T-helper 17 cell (primary cell): ENCODE measurements around the gene FILIP1L. TPM values are rescaled to one million over a fixed set of nuclear protein-coding genes. Genes with fewer than 3 reads are reported as not detected.

Source experiments
- ATAC-seq: fragments of 150-1000 bp; cut with Tn5 transposase; 2 replicates; pipeline ENCODE4 v1.10.0; 2021; ENCODE audit warnings: mild to moderate bottlenecking, moderate library complexity
- DNase-seq, 3 donors: peaks; one replicate each; pipeline versions ENCODE4 v3.0.0 to v3.0.0-alpha.2; 2020 to 2021
- H3K9me3 ChIP-seq: one replicate; pipeline ENCODE4 v1.7.0; 2013; ENCODE audit warnings: low read length, mild to moderate bottlenecking; ENCODE audit not compliant: control insufficient read depth, poor library complexity, severe bottlenecking
- H3K27ac Mint-ChIP-seq: one replicate; pipeline ENCODE4 v1.8.0; 2022; ENCODE audit warnings: mild to moderate bottlenecking, moderate library complexity, mixed read lengths
- H3K27me3 Mint-ChIP-seq: one replicate; pipeline ENCODE4 v1.8.0; 2022; ENCODE audit warnings: mixed read lengths
- H3K36me3 Mint-ChIP-seq: one replicate; pipeline ENCODE4 v1.8.0; 2022; ENCODE audit warnings: low read depth, mixed read lengths
- H3K4me1 Mint-ChIP-seq: one replicate; pipeline ENCODE4 v1.8.0; 2022; ENCODE audit warnings: mild to moderate bottlenecking, mixed read lengths
- H3K4me3 Mint-ChIP-seq: one replicate; pipeline ENCODE4 v1.8.0; 2022; ENCODE audit warnings: mild to moderate bottlenecking, moderate library complexity, mixed read lengths
- total RNA-seq, 4 donors: library from RNA in 2 of 4; stranded (reverse) in 2 of 4; gene quantifications; one replicate each; pipeline ENCODE4 v1.2.3 and lab custom pipeline; 2022 to 2026

Gene FILIP1L
- total RNA-seq, 2 donors from 2014 or later: 0.82 TPM; not detected in 1

DNA sequence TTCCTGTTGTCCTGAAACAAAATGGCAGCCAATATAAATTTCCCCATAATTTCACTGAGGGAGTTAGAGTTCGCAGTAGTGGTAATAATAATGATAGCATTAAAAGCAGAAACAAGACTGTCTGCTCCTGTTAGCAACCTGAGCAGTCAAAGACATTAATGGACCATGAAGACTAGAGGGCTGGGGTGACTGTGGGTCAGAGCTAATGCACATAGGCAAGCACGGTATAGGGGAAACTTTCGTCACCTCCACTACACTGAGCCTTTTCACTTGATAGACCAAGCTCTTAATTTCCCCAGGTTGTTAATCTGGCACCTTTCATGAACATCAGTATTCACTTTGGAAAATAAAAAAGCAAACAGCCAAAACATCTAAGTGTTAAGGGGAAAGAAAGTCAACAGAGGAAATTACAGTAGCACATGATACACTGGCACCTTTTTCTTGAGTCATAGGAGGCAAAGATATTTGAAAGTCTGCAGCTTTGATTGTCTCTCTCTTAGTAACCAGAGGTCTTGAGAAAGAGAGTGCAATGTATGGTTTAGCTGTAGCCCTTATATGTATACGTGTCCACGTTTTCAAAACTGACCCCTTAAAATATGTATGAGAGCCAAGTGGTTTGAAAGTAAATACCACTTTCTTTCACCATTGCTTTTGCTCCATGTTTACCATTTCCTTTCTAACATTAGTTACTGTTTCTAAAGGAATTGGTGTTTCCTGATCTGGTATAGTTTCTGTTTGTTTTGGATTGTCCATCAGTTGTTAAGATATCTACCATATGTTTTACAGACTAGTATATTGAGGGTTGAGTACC, 104.8 kb downstream of the FILIP1L start:
- no peaks in the 10 kb centered on the region for H3K9me3 ChIP-seq
- Mint-ChIP-seq H3K27me3 (no peaks in the 10 kb centered on the region), H3K4me3 (no peak overlapping the region), H3K27ac (no peak overlapping the region), H3K36me3 (no peaks in the 10 kb centered on the region), H3K4me1 (peaks cover 5% of the 10 kb centered on the region)
- ATAC-seq (no peak), DNase-seq (no peak)

DNA sequence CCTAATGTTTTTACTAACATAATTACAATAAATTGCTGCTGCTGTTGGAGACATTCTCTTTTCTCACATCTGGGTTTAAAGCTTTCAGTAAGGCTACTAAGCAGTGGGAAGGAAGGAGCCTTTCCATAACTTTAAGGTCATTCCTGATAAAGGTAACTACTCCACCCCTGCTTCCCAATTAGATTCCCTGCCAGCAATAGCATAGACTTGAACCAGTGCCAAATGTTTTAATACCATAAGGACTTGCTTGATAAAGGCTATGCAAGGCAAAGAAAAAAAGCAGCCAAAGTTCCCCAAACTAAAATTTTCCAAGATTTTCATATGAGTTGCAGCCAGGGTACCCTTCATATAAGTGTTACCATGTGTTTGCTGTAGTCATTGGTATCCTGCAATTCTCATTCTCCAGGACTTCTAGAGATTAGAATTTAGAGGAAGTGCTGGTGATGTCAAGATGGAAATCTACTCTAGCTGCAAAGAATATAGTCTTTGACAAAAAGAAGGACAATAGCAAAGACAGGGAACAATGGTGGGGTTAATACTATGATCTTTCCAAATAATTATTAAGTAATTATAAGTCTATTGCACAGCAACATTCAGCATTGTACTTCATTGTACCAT, 106.1 kb downstream of the FILIP1L start:
- no peaks in the 10 kb centered on the region for H3K36me3 Mint-ChIP-seq
- no peaks in the 10 kb centered on the region for H3K27me3 Mint-ChIP-seq
- DNase-seq (no peak), ATAC-seq (no peak)
- H3K4me1 Mint-ChIP-seq: peaks cover 9% of the 10 kb centered on the region
- H3K27ac Mint-ChIP-seq: no peak overlapping the region
- H3K9me3 ChIP-seq: no peaks in the 10 kb centered on the region
- no peak overlapping the region for H3K4me3 Mint-ChIP-seq

- Mint-ChIP-seq H3K36me3 (no peaks in the 10 kb centered on the region), H3K27me3 (no peaks in the 10 kb centered on the region), H3K4me1 (peaks cover 13% of the 10 kb centered on the region), H3K4me3 (no peak overlapping the region), H3K27ac (no peak overlapping the region)
- DNase-seq (no peak), ATAC-seq (no peak)
- no peaks in the 10 kb centered on the region for H3K9me3 ChIP-seq
Observed at GRCh38 chr3:100007313-100007712, 107.0 kb downstream of the FILIP1L start.

DNA sequence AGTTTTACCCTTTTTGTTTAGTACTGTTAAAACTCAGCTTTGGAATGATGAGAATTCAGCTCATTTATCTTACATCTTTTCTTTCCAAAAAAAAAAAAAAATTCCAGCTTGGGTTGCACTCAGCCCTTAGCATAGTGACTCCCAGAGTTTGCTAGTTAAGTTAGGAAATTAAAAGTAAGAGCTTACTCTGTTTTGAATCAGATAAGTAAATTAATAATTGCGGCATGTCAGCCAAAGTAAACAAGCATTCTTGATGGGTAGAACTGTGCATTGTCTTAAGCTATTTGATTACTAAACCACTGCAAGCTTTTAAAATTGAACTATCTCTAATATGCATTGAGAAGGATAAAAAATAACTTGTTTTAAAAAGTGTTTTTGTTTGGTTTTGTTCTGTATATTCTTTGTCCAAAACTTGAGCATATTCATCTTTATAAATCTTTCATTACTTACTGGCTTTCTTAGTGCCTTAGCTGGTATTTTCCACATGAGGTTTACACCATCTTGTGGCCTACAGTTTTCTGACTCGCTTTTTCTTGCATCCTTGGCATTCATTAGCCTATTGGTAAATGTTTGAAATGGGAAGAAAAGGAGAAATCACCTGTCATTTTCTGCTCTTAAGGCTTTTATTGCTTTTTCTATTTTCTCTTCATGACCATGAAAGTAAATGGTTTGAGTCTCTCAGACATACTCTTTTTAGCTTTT, 107.6 kb downstream of the FILIP1L start:
- ATAC-seq: no peak
- H3K9me3 ChIP-seq: no peaks in the 10 kb centered on the region
- H3K27ac Mint-ChIP-seq: peak overlapping the region; percentile 66
- no peak for DNase-seq
- no peaks in the 10 kb centered on the region for H3K27me3 Mint-ChIP-seq
- peaks cover 13% of the 10 kb centered on the region for H3K4me1 Mint-ChIP-seq
- no peak overlapping the region for H3K4me3 Mint-ChIP-seq
- no peaks in the 10 kb centered on the region for H3K36me3 Mint-ChIP-seq

GRCh38 chr3:100005665-100006393, 108.5 kb downstream of the FILIP1L start:
- H3K27ac Mint-ChIP-seq: peak overlapping the region; percentile 66
- no peaks in the 10 kb centered on the region for H3K27me3 Mint-ChIP-seq
- no peaks in the 10 kb centered on the region for H3K9me3 ChIP-seq
- H3K36me3 Mint-ChIP-seq: no peaks in the 10 kb centered on the region
- DNase-seq (no peak), ATAC-seq (no peak)
- peaks cover 13% of the 10 kb centered on the region for H3K4me1 Mint-ChIP-seq
- no peak overlapping the region for H3K4me3 Mint-ChIP-seq

GRCh38 chr3:100004931-100005330, 109.4 kb downstream of the FILIP1L start:
- no peak for ATAC-seq

DNA sequence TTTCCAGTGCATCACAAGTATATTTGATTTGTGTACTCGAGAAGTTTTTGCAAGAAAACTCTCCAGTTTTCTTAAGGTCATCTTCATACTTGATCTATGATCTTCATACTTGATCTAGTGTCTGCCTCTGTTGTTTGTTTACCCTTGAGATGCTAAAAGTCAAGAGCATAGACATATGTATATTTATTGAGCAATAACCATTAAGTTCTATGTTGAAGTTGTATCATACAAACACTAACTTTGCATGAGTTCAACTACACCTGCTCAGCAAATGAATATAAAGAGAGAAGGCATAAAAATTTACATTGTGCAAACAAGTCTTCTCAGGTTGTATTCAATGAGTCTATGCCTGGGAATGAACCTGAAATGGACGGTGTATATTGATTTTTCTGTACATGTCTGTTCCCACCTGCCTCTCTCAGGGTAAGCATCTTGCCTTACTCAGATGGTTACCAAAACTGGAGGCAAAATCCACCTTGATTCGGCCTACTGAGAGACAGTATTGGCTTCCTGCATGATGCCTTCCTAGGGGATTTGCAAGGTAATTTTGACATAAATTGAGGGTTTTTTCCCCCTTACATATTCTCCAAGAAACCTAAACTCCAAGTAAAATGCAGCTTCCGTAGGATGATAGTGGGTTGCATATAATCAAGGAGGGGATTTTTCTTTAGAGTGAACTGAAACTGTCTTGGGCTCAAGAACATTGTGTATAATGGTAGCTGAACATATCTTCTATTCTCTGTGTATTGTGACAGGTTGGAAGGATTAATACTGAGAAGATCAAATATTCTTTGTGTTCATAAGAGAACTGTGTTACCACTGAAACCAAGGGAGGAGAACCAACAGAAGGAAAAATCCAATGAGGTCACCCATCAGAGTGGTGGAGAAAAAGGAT, 110.4 kb downstream of the FILIP1L start:
- H3K4me3 Mint-ChIP-seq: no peak overlapping the region
- H3K36me3 Mint-ChIP-seq: no peaks in the 10 kb centered on the region
- peaks cover 13% of the 10 kb centered on the region for H3K4me1 Mint-ChIP-seq
- no peaks in the 10 kb centered on the region for H3K27me3 Mint-ChIP-seq
- ATAC-seq (no peak), DNase-seq (no peak)
- no peak overlapping the region for H3K27ac Mint-ChIP-seq
- no peaks in the 10 kb centered on the region for H3K9me3 ChIP-seq

More at GRCh38 chr3:100004931-100005330, 109.4 kb downstream of the FILIP1L start:
- no peaks in the 10 kb centered on the region for H3K36me3 Mint-ChIP-seq
- peaks cover 13% of the 10 kb centered on the region for H3K4me1 Mint-ChIP-seq
- no peaks in the 10 kb centered on the region for H3K27me3 Mint-ChIP-seq
- no peak for DNase-seq
- H3K4me3 Mint-ChIP-seq: no peak overlapping the region
- no peak overlapping the region for H3K27ac Mint-ChIP-seq
- no peaks in the 10 kb centered on the region for H3K9me3 ChIP-seq

DNA sequence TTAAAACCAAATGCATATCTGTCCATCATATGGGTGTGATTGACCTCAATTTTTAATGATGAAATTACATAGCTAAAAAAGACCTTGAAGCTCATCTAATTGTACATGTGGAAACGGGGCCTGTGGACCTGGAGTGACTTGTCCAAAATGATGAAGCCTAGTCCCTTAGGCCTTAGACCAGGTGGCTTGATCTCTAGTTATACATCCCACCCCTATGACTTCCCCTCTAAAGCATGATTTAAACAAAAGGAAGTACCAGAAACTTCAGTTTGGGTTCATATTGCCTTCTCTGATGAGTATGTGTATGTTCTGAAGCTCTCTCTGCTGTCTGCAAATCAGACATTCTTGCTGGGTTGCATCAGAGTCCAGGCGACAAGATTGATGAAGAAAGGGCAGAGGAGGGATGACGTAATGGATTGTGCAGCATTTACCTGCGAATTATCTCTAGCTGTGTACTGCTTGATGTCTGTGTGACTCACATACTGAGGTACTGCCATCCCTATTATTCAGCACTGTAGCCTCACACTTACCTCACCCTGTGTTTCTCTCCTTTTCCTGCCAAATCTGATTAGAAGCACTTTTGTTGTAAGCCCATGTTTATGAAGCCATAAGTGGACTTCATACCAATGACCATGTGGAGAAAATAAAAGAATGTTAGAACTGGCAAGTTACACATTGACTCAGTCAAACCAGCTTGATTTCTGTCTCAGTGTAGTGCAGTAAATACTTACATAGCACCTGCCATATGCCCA, 111.5 kb downstream of the FILIP1L start:
- H3K36me3 Mint-ChIP-seq: no peaks in the 10 kb centered on the region
- no peaks in the 10 kb centered on the region for H3K27me3 Mint-ChIP-seq
- H3K4me3 Mint-ChIP-seq: no peak overlapping the region
- no peak overlapping the region for H3K27ac Mint-ChIP-seq
- ATAC-seq: no peak
- DNase-seq: no peak
- peaks cover 13% of the 10 kb centered on the region for H3K4me1 Mint-ChIP-seq
- no peaks in the 10 kb centered on the region for H3K9me3 ChIP-seq

- no peak for DNase-seq
- no peaks in the 10 kb centered on the region for H3K36me3 Mint-ChIP-seq
- no peaks in the 10 kb centered on the region for H3K27me3 Mint-ChIP-seq
- H3K4me3 Mint-ChIP-seq: no peak overlapping the region
- peaks cover 11% of the 10 kb centered on the region for H3K4me1 Mint-ChIP-seq
- no peak for ATAC-seq
- no peaks in the 10 kb centered on the region for H3K9me3 ChIP-seq
- no peak overlapping the region for H3K27ac Mint-ChIP-seq
Observed at GRCh38 chr3:100001526-100002270, 112.6 kb downstream of the FILIP1L start.

DNA sequence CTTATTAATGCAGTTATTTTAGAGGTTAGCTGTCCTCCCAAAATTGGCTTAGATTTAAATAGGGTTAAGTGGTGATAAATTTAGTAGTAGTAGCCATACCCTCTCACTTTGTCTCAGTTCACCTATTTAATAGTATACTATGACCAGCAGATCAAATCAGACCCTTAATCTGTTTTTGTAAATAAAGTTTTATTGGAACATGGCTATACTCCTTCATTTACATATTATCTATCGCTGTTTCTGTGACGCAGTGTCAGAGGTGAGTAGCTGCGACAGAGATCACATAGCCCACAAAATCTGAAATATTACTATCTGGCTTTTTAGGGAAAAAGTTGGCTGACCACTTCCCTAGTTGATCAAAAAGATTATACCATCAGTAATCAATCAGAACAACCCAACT, 113.2 kb downstream of the FILIP1L start:
- no peaks in the 10 kb centered on the region for H3K9me3 ChIP-seq
- H3K27ac Mint-ChIP-seq: no peak overlapping the region
- no peaks in the 10 kb centered on the region for H3K27me3 Mint-ChIP-seq
- DNase-seq (no peak), ATAC-seq (no peak)
- H3K36me3 Mint-ChIP-seq: no peaks in the 10 kb centered on the region
- H3K4me3 Mint-ChIP-seq: no peak overlapping the region
- peaks cover 11% of the 10 kb centered on the region for H3K4me1 Mint-ChIP-seq

GRCh38 chr3:99999536-99999935, 114.8 kb downstream of the FILIP1L start:
- DNase-seq (no peak), ATAC-seq (no peak)
- H3K27me3 Mint-ChIP-seq: no peaks in the 10 kb centered on the region
- no peaks in the 10 kb centered on the region for H3K9me3 ChIP-seq
- H3K4me3 Mint-ChIP-seq: no peak overlapping the region
- no peak overlapping the region for H3K27ac Mint-ChIP-seq
- peaks cover 8% of the 10 kb centered on the region for H3K4me1 Mint-ChIP-seq
- H3K36me3 Mint-ChIP-seq: no peaks in the 10 kb centered on the region
